ENCODE results near the gene COX6A1.

DNA sequence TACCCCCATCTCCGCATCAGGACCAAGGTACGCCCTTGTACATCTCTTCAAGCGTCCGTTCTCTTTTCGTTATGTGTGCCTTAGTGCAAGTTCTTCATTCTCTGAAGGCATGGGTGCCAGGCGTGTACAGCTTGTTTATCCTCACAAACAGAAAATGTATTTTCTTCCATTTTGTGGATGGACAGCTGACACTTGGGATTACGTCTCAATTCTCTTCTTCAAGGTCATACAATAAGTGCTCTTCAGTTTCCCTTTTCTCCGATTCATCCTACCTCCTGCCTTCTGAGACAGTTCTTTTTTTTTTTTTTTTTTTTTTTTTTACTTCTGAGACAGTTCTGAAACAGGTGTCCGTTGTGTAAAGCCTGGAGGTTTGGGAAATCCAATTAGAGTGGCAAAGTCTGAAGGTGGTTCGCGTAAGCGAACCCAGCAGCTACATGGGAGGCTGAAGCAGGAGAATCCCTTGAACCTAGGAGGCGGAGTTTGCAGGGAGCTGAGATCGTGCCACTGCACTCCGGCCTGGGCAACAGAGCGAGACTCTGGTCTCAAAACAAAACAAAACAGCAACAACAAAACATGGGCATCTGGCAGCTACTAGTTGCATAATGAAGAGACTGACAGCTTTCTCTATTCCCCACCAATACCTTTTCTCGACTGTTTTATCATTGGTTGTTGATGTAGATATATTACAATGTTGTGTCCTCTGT, 734 bp downstream of the COX6A1 start:
- TF ChIP-seq, protein P1, sequence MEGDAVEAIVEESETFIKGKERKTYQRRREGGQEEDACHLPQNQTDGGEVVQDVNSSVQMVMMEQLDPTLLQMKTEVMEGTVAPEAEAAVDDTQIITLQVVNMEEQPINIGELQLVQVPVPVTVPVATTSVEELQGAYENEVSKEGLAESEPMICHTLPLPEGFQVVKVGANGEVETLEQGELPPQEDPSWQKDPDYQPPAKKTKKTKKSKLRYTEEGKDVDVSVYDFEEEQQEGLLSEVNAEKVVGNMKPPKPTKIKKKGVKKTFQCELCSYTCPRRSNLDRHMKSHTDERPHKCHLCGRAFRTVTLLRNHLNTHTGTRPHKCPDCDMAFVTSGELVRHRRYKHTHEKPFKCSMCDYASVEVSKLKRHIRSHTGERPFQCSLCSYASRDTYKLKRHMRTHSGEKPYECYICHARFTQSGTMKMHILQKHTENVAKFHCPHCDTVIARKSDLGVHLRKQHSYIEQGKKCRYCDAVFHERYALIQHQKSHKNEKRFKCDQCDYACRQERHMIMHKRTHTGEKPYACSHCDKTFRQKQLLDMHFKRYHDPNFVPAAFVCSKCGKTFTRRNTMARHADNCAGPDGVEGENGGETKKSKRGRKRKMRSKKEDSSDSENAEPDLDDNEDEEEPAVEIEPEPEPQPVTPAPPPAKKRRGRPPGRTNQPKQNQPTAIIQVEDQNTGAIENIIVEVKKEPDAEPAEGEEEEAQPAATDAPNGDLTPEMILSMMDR (conservative IDR thresholded peaks at IDR 0.05; ENCODE audit: low read depth in 2 of 2) = no peak
- TF ChIP-seq JUNB (IDR thresholded peaks at IDR 0.05; ENCODE audit: unreplicated experiment) (no peak), EZH2 (IDR thresholded peaks at IDR 0.05; ENCODE audit: low read depth, unreplicated experiment) (no peak), EZH2phosphoT487 (IDR thresholded peaks at IDR 0.05; ENCODE audit: unreplicated experiment) (no peak)
